ENCODE results near the gene ERBB2. TPM values are rescaled to one million over a fixed set of nuclear protein-coding genes. Genes with fewer than 3 reads are reported as not detected.

ERBB2 gene
- total and polyA plus RNA-seq, 9 of the 15 experiments (the other 6 are each of a cell fraction or from before 2014, with no cell fraction given) = 0.74 to 5.6 (median 3.3) TPM

GRCh38 chr17:39730095-39730921, 30.4 kb downstream of the ERBB2 start, which contains the start of gene MIEN1 (continued):
- TF ChIP-seq ESRRA (IDR thresholded peaks at IDR 0.05; ENCODE audit: borderline replicate concordance, low read depth) (peak; percentile 75; the same call in 1 of the 2 replicates), TCF15 (CRISPR knock-in tag; IDR thresholded peaks at IDR 0.05) (no peak), ZBTB8A (IDR thresholded peaks at IDR 0.05; ENCODE audit: partially characterized antibody) (no peak), ELF2 (CRISPR knock-in tag; IDR thresholded peaks at IDR 0.05) (peak; percentile 99), HNRNPK (IDR thresholded peaks at IDR 0.05; ENCODE audit: low read depth, low read length, poor library complexity, severe bottlenecking) (peak; percentile 44), SIN3B (IDR thresholded peaks at IDR 0.05; ENCODE audit: low read depth) (peak; percentile 64; the same call in 1 of the 2 replicates), E2F6 (IDR thresholded peaks at IDR 0.05; ENCODE audit: borderline replicate concordance in 1 of 2, extremely low read depth in 1 of 2, insufficient read depth in 1 of 2, insufficient read length in 1 of 2, low read depth in 1 of 2, low read length in 1 of 2, poor library complexity in 1 of 2, severe bottlenecking in 1 of 2) (peak in 1 of 2 experiments; percentile 70), ZBTB7A (IDR thresholded peaks at IDR 0.05; ENCODE audit: borderline replicate concordance, control insufficient read depth, low read depth, low read length) (peak; percentile 85; the same call in 1 of the 2 replicates), PHF8 (IDR thresholded peaks at IDR 0.05; ENCODE audit: borderline replicate concordance, low read length) (peak; percentile 88; the same call in 1 of the 2 replicates), KLF16 (IDR thresholded peaks at IDR 0.05) (0 out of 2 replicates have a peak, but pooled peaks have one; percentile 34), POLR2AphosphoS5 (IDR thresholded peaks at IDR 0.05; ENCODE audit: control insufficient read depth, insufficient read depth, low read depth, low read length) (peak; percentile 79), FOS (IDR thresholded peaks at IDR 0.05; ENCODE audit: extremely low read depth, insufficient read length) (no peak), JUN (IDR thresholded peaks at IDR 0.05; ENCODE audit: borderline replicate concordance, low read depth, low read length) (peak; percentile 48; the same call in 1 of the 2 replicates), JUN (CRISPR knock-in tag; IDR thresholded peaks at IDR 0.05; ENCODE audit: borderline replicate concordance) (no peak), NR2F6 (CRISPR knock-in tag; IDR thresholded peaks at IDR 0.05) (0 out of 2 replicates have a peak, but pooled peaks have one; percentile 54), HMGXB4 (CRISPR knock-in tag; IDR thresholded peaks at IDR 0.05) (peak; percentile 76; the same call in 1 of the 2 replicates), VEZF1 (CRISPR knock-in tag; IDR thresholded peaks at IDR 0.05) (peak; percentile 88)
